Neuronal stem cell (in vitro differentiated cells): ENCODE measurements around the gene AMN.
"Not testable (repeated sequence)": the region's sequence is repeated elsewhere in the genome, so short reads cannot be mapped to it uniquely, and the experiment has no call there.

Experiments
- DNase-seq: peaks from one replicate; pipeline ENCODE4 v3.0.0-alpha.2; 2013; ENCODE audit warnings: low spot score
- H2AFZ ChIP-seq: one replicate; pipeline ENCODE4 v1.6.1; 2013; ENCODE audit warnings: mild to moderate bottlenecking, low read length, inconsistent platforms
- H2AK5ac ChIP-seq: 2 replicates; pipeline ENCODE4 v1.6.1; 2013; ENCODE audit warnings: low read depth, mild to moderate bottlenecking, inconsistent platforms, low read length, moderate library complexity, mixed read lengths
- H2BK120ac ChIP-seq: 2 replicates; pipeline ENCODE4 v1.6.1; 2013; ENCODE audit warnings: low read depth, mild to moderate bottlenecking, inconsistent platforms, low read length, moderate library complexity, mixed read lengths
- H2BK12ac ChIP-seq: one replicate; pipeline ENCODE4 v1.6.1; 2013; ENCODE audit warnings: low read length, inconsistent platforms
- H2BK15ac ChIP-seq: 2 replicates; pipeline ENCODE4 v1.6.1; 2013; ENCODE audit warnings: mild to moderate bottlenecking, low read length, inconsistent platforms, mixed read lengths
- H2BK5ac ChIP-seq: one replicate; pipeline ENCODE4 v1.6.1; 2013; ENCODE audit warnings: inconsistent platforms, mild to moderate bottlenecking, low read length, moderate library complexity
- H3K14ac ChIP-seq: one replicate; pipeline ENCODE4 v1.6.1; 2013; ENCODE audit warnings: low read length, inconsistent platforms
- H3K18ac ChIP-seq: 2 replicates; pipeline ENCODE4 v1.6.1; 2013; ENCODE audit warnings: low read length, inconsistent platforms
- H3K23ac ChIP-seq: 2 replicates; pipeline ENCODE4 v1.6.1; 2013; ENCODE audit warnings: low read depth, mild to moderate bottlenecking, mixed read lengths, low read length, inconsistent platforms; ENCODE audit not compliant: poor library complexity
- H3K27ac ChIP-seq: replicated peaks from 3 replicates; pipeline ENCODE4 v1.5.1; 2013; ENCODE audit warnings: low read length, inconsistent platforms
- H3K27me3 ChIP-seq, 3 experiments: 2 replicates each; pipeline ENCODE4 v1.6.1; 2013; ENCODE audit warnings: low read length in 3 of 3, mild to moderate bottlenecking in 2 of 3, inconsistent platforms in 1 of 3, low read depth in 1 of 3, mixed read lengths in 1 of 3, moderate library complexity in 1 of 3; ENCODE audit not compliant: control insufficient read depth in 3 of 3, insufficient read depth in 3 of 3
- H3K36me3 ChIP-seq, 2 donors: replicated peaks in 1 of 2; 2 replicates each; pipeline ENCODE4 v1.6.1; 2013; ENCODE audit warnings: low read length in 2 of 2; ENCODE audit not compliant: control insufficient read depth in 2 of 2, insufficient read depth in 2 of 2
- H3K4ac ChIP-seq: 2 replicates; pipeline ENCODE4 v1.6.1; 2013; ENCODE audit warnings: inconsistent platforms, mild to moderate bottlenecking, low read length, moderate library complexity
- H3K4me1 ChIP-seq, 2 donors: 1 replicate in 1 of 2; 2 replicates in 1 of 2; pipeline ENCODE4 v1.6.1; 2013; ENCODE audit warnings: low read length in 2 of 2, low read depth in 1 of 2; ENCODE audit not compliant: control insufficient read depth in 2 of 2, insufficient read depth in 1 of 2
- H3K4me2 ChIP-seq: one replicate; pipeline ENCODE4 v1.6.1; 2013; ENCODE audit warnings: mild to moderate bottlenecking, low read length, inconsistent platforms; ENCODE audit not compliant: insufficient read depth, poor library complexity, severe bottlenecking
- H3K4me3 ChIP-seq, 2 donors: 2 replicates each; pipeline ENCODE4 v1.5.1; 2013; ENCODE audit warnings: low read length in 2 of 2, mild to moderate bottlenecking in 2 of 2, inconsistent platforms in 1 of 2, moderate library complexity in 1 of 2
- H3K79me1 ChIP-seq: one replicate; pipeline ENCODE4 v1.6.1; 2013; ENCODE audit warnings: low read depth, mild to moderate bottlenecking, inconsistent platforms, low read length, moderate library complexity
- H3K9ac ChIP-seq: one replicate; pipeline ENCODE4 v1.6.1; 2013; ENCODE audit warnings: mild to moderate bottlenecking, low read depth, low read length, inconsistent platforms; ENCODE audit not compliant: poor library complexity
- H3K9me3 ChIP-seq, 2 donors: replicated peaks in 1 of 2; 2 replicates each; pipeline versions ENCODE3 to v1.6.1; 2013; ENCODE audit warnings: low read length in 2 of 2, mild to moderate bottlenecking in 2 of 2, inconsistent platforms in 1 of 2, low read depth in 1 of 2, mixed read lengths in 1 of 2, moderate library complexity in 1 of 2; ENCODE audit not compliant: control insufficient read depth in 2 of 2, insufficient read depth in 1 of 2
- H4K8ac ChIP-seq: one replicate; pipeline ENCODE4 v1.6.1; 2013; ENCODE audit warnings: low read depth, mild to moderate bottlenecking, inconsistent platforms, low read length, moderate library complexity
- H4K91ac ChIP-seq: one replicate; pipeline ENCODE4 v1.6.1; 2013; ENCODE audit warnings: low read length, low read depth, mild to moderate bottlenecking, inconsistent platforms; ENCODE audit not compliant: poor library complexity
- WGBS, 2 donors: extraction: QIAGEN DNeasy Blood & Tissue Kit; methylation state at CpG; one replicate each; pipeline ENCODE4 v1.1.7; 2013; ENCODE audit warnings: missing lambda C conversion rate in 2 of 2, mixed read lengths in 1 of 2; ENCODE audit not compliant: insufficient read length in 2 of 2, insufficient replicate concordance in 1 of 2; ENCODE audit errors: extremely low coverage in 2 of 2; 5-methylcytosine and 5-hydroxymethylcytosine counted together

AMN gene

DNA sequence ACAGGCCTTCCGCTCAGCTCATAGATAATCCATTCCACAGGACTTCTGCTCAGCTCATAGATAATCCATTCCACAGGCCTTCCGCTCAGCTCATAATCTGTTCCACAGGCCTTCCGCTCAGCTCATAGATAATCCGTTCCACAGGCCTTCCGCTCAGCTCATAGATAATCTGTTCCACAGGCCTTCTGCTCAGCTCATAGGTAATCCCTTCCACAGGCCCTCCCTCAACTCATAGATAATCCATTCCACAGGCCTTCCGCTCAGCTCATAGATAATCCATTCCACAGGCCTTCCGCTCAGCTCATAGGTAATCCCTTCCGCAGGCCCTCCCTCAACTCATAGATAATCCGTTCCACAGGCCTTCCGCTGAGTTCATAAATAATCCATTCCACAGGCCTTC lies 45.0 kb upstream of the AMN start:
- H3K9ac ChIP-seq, H3K4me3 ChIP-seq, H3K4ac ChIP-seq, H2BK12ac ChIP-seq, H3K27me3 ChIP-seq, H2AFZ ChIP-seq, H3K27ac ChIP-seq, H2BK15ac ChIP-seq, H3K4me1 ChIP-seq, H2BK120ac ChIP-seq, H4K8ac ChIP-seq, H3K23ac ChIP-seq, H4K91ac ChIP-seq, H3K14ac ChIP-seq, H2AK5ac ChIP-seq, H3K9me3 ChIP-seq, H2BK5ac ChIP-seq, H3K79me1 ChIP-seq, DNase-seq, H3K18ac ChIP-seq, H3K4me2 ChIP-seq: not testable (repeated sequence)
- no CpG with 5 or more reads among the region's 10 CpGs for WGBS, 2 donors
- H3K36me3 ChIP-seq: peaks cover 11 to 52% of the 10 kb centered on the region in 2 donors

DNA sequence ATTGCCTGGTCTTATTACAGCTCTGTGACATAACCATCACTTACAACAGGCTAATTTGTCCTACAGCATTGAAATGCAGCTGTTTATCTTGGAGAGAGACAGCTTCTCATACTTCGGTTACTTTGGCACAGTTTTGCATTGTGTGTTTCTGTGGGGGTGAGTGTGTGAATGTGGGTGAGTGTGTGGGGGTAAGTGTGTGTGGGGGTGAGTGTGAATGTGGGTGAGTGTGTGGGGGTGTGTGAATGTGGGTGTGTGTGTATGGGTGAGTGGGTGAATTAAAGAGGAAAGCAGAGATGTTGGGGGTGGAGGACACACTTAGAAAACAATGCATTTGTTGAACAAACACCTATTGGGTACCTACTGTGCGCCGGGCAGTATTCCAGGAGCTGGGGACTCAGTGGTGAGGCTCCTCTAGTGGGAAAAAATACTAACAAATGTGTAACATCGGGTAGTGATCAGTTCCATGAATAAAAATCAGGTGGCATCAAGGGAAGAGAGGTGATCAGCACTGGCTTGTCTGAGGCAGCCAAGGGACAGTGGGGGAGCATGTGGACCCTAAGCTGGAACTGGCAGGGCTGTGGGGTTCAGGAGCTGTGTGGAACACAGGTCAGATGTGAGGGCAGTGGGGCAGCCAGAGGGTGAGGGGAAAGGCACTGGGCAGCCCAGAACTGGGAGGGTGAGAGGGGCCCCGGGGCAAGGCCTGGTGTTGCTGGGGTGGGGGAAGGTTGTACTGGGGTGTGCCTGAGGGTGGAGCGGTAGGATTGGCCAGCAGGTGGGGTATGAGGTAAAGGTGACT lies 44.1 kb upstream of the AMN start:
- Histone ChIP-seq H3K9ac (peak overlapping the region; percentile 35), H2AFZ (no peak overlapping the region), H4K91ac (no peak overlapping the region), H3K9me3 (no peaks in the 10 kb centered on the region), H2BK5ac (no peak overlapping the region), H3K4me2 (no peak overlapping the region), H2AK5ac (no peak overlapping the region), H2BK120ac (no peak overlapping the region), H3K4me1 (no peaks in the 10 kb centered on the region), H3K79me1 (no peaks in the 10 kb centered on the region), H3K4ac (no peak overlapping the region), H2BK15ac (no peak overlapping the region), H3K4me3 (no peak overlapping the region), H3K27ac (no peak overlapping the region), H3K36me3 (peaks cover 9 to 46% of the 10 kb centered on the region in 2 donors), H3K18ac (peak overlapping the region; percentile 46), H3K27me3 (no peaks in the 10 kb centered on the region), H3K14ac (no peak overlapping the region), H2BK12ac (no peak overlapping the region), H4K8ac (no peak overlapping the region), H3K23ac (peak overlapping the region; percentile 92)
- no CpG with 5 or more reads among the region's 6 CpGs for WGBS, 2 donors
- DNase-seq: no peak

- Histone ChIP-seq H3K9me3 (no peaks in the 10 kb centered on the region), H3K36me3 (peaks cover 9 to 46% of the 10 kb centered on the region in 2 donors), H2BK12ac (no peak overlapping the region), H2BK120ac (no peak overlapping the region), H2BK5ac (no peak overlapping the region), H4K91ac (no peak overlapping the region), H4K8ac (no peak overlapping the region), H3K4me2 (no peak overlapping the region), H3K4me1 (no peaks in the 10 kb centered on the region), H3K4me3 (no peak overlapping the region), H2AFZ (no peak overlapping the region), H3K27ac (no peak overlapping the region), H3K14ac (no peak overlapping the region), H3K9ac (peak overlapping the region; percentile 35), H3K79me1 (no peaks in the 10 kb centered on the region), H3K23ac (peak overlapping the region; percentile 92), H3K18ac (peak overlapping the region; percentile 46), H3K4ac (no peak overlapping the region), H2AK5ac (no peak overlapping the region), H2BK15ac (no peak overlapping the region), H3K27me3 (no peaks in the 10 kb centered on the region)
- DNase-seq: no peak
- WGBS, 2 donors: no CpG with 5 or more reads among the region's 6 CpGs
Observed at GRCh38 chr14:102878970-102879460, 43.4 kb upstream of the AMN start.

DNA sequence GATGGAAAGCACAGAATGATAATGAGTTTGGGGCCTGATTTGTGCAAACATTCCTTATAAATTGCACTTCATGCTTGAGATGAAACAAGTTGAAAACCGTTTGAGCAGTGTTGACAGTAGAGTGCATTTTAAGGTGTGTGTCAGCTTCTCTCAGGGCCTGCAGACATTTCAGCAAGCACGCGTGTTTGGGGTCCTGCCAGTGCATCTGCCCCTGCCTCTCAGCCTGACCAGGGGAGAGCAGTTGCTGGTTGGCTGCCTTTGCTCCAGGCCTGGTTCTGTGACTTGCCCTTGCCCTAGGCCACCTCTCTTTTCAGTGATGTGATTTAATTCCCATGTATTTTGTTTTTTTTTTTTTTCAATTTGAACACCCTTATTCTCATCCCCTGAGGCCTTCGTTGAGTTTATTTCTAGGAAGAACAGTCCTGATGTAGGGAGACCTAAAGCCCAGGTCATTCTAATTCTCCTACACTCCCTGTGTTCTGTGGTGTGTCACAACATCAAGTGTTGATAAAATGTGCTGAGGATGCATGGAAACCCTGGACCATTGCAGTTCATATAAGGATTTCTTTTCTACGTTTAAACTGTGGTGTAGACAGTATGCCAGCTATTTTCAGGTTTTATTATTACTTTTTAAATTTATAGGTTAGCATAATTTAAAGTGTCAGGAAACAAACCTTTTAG lies 40.1 kb upstream of the AMN start:
- Histone ChIP-seq H2BK12ac (no peak overlapping the region), H4K91ac (no peak overlapping the region), H3K9ac (no peak overlapping the region), H3K4me1 (no peaks in the 10 kb centered on the region), H3K36me3 (peaks cover 3 to 47% of the 10 kb centered on the region in 2 donors), H3K4me3 (no peak overlapping the region), H2AK5ac (no peak overlapping the region), H3K79me1 (no peaks in the 10 kb centered on the region), H3K27ac (no peak overlapping the region), H3K18ac (no peak overlapping the region), H4K8ac (no peak overlapping the region), H3K14ac (no peak overlapping the region), H2BK120ac (no peak overlapping the region), H2BK15ac (no peak overlapping the region), H3K9me3 (no peaks in the 10 kb centered on the region), H3K27me3 (no peaks in the 10 kb centered on the region), H2AFZ (no peak overlapping the region), H3K23ac (no peak overlapping the region), H2BK5ac (no peak overlapping the region), H3K4ac (no peak overlapping the region), H3K4me2 (no peak overlapping the region)
- no peak for DNase-seq
- WGBS, 2 donors: no CpG with 5 or more reads among the region's 5 CpGs
